Hippocampal formation (tissue), 2 donors: ENCODE data around the gene OGFR.
A peak's percentile ranks its signal among the peaks of the same experiment; 100 is the strongest.

Source experiments
- DNase-seq, 2 donors: peaks; one replicate each; lab custom pipeline; 2025; lab: John Stamatoyannopoulos, UW

Gene OGFR

GRCh38 chr20:62814709-62815065 is 10.1 kb downstream of the OGFR start:
- no peak for DNase-seq

GRCh38 chr20:62815066-62815991 is 10.7 kb downstream of the OGFR start:
- no peak for DNase-seq

GRCh38 chr20:62816031-62816883 is 11.6 kb downstream of the OGFR start:
- DNase-seq = no peak

- peak; percentile 47 to 60 for DNase-seq
These were observed 12.5 kb downstream of the OGFR start, which contains the start of gene COL9A3 for GRCh38 chr20:62816884-62817873. COL9A3 (plus strand) TSS chr20:62817050; CDS start chr20:62817065, 15 bp downstream.

GRCh38 chr20:62817975-62818591 is 13.4 kb downstream of the OGFR start:
- no peak for DNase-seq

- DNase-seq = peak; percentile 57 to 59
These were observed 14.2 kb downstream of the OGFR start for GRCh38 chr20:62818592-62819493.

GRCh38 chr20:62819494-62820174 is 15.0 kb downstream of the OGFR start:
- no peak for DNase-seq

GRCh38 chr20:62820208-62820961 is 15.8 kb downstream of the OGFR start:
- no peak for DNase-seq

GRCh38 chr20:62820962-62821725 is 16.5 kb downstream of the OGFR start:
- no peak for DNase-seq

GRCh38 chr20:62821726-62822210 is 17.1 kb downstream of the OGFR start:
- no peak for DNase-seq

- no peak for DNase-seq
These were observed 17.7 kb downstream of the OGFR start for GRCh38 chr20:62822239-62822787.

GRCh38 chr20:62822788-62823651 is 18.4 kb downstream of the OGFR start:
- no peak for DNase-seq

- DNase-seq = no peak
These were observed 19.2 kb downstream of the OGFR start for GRCh38 chr20:62823688-62824475.

- no peak for DNase-seq
These were observed 20.1 kb downstream of the OGFR start for GRCh38 chr20:62824476-62825332.
